Measurements from ENCODE around the gene LPAR3. TPM values are rescaled to one million over a fixed set of nuclear protein-coding genes. Genes with fewer than 3 reads are reported as not detected.
A peak's percentile ranks its signal among the peaks of the same experiment; 100 is the strongest.

The LPAR3 gene
- total RNA-seq, 1 experiment from 2014 or later, result 0.27 TPM

- DNase-seq (ENCODE audit: low spot score), result no peak
Measured at GRCh38 chr1:84775535-84775920, 117.5 kb downstream of the LPAR3 start.

GRCh38 chr1:84774669-84775534 lies 118.1 kb downstream of the LPAR3 start:
- DNase-seq (ENCODE audit: low spot score), result no peak

GRCh38 chr1:84773933-84774497 lies 119.0 kb downstream of the LPAR3 start:
- no peak for DNase-seq (ENCODE audit: low spot score)

DNA sequence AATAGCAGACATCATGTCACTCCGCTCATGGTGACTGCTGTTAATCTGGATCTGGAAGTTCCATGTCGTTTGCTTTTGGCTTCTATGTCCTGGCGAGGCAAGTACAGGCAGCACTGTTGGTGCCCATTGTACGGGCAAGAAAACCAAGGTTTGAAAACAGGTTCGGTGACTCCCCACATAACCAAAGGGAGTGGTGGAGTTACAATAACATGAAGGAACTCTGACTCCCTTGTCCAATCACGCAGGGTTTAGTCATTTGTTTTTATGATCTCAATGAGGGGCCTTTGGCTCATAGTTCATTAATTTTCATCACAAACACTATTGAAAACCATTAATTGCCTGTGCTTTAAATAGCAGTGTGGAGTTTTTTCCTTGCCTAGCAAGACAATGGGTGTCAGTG lies 119.8 kb downstream of the LPAR3 start:
- DNase-seq (ENCODE audit: low spot score), result no peak

- peak; percentile 53 for DNase-seq (ENCODE audit: low spot score)
Measured at GRCh38 chr1:84772428-84772943, 120.5 kb downstream of the LPAR3 start.

DNA sequence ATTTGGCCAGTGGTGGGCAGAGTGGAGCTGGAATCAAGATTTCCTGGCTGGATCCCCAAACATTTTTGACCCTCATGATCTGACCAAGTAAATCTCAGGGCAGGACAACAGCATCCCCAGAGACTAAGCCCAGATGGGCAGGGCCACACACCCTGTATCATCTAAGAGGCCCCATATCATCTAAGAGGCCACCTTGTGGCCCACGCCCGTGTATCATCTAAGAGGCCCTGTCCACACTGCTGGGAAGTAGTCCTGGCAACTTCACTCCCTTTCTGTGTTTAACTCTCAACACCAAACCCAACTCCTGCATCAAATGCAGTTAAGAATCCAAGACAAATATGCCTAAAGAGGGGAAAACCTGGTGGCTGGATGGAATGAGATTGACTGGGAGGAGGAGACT lies 121.1 kb downstream of the LPAR3 start:
- DNase-seq (ENCODE audit: low spot score), result no peak

DNA sequence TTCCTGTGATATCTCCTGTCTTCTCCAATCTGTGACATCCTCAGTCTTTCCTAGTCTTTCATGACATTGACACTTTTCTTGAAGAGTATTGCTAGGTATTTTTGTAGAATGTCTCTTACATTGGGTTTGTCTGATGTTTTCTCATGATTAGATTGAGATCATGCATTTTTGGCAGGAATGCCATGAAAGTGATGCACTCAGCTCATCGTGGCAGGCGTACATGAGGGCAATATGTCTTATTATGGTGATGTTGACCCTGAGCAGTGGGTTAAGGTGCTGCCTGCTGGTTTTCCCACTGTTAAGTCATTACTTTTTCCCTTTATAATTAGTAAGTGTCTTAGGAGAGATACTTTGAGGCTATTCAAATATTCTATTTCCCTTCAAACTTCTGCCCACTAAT lies 122.5 kb downstream of the LPAR3 start:
- no peak for DNase-seq (ENCODE audit: low spot score)

GRCh38 chr1:84769636-84770035 lies 123.4 kb downstream of the LPAR3 start:
- DNase-seq (ENCODE audit: low spot score), result no peak

- no peak for DNase-seq (ENCODE audit: low spot score)
Measured at GRCh38 chr1:84768634-84769033, 124.4 kb downstream of the LPAR3 start.

GRCh38 chr1:84763912-84764680 lies 128.9 kb downstream of the LPAR3 start:
- no peak for DNase-seq (ENCODE audit: low spot score)

- no peak for DNase-seq (ENCODE audit: low spot score)
Measured at GRCh38 chr1:84762664-84763063, 130.3 kb downstream of the LPAR3 start.

Other genes with a start within 250 kb of the LPAR3 start
- gene SSX2IP, start 202.7 kb downstream of the LPAR3 start, total RNA-seq (2014; rRNA removed; shearing (Covaris generic)), result 7.1 and 8.8 TPM in 2 replicates
- gene MCOLN2, start 103.9 kb upstream of the LPAR3 start, total RNA-seq (2014; rRNA removed; shearing (Covaris generic)), result 2.3 and 2.6 TPM in 2 replicates
- gene MCOLN3, start 155.3 kb upstream of the LPAR3 start, total RNA-seq (2014; rRNA removed; shearing (Covaris generic)), result 0.72 and 1.4 TPM in 2 replicates

Data from H4 (cell line).